ENCODE data around the gene PDE6G.

- TF ChIP-seq, protein P1, sequence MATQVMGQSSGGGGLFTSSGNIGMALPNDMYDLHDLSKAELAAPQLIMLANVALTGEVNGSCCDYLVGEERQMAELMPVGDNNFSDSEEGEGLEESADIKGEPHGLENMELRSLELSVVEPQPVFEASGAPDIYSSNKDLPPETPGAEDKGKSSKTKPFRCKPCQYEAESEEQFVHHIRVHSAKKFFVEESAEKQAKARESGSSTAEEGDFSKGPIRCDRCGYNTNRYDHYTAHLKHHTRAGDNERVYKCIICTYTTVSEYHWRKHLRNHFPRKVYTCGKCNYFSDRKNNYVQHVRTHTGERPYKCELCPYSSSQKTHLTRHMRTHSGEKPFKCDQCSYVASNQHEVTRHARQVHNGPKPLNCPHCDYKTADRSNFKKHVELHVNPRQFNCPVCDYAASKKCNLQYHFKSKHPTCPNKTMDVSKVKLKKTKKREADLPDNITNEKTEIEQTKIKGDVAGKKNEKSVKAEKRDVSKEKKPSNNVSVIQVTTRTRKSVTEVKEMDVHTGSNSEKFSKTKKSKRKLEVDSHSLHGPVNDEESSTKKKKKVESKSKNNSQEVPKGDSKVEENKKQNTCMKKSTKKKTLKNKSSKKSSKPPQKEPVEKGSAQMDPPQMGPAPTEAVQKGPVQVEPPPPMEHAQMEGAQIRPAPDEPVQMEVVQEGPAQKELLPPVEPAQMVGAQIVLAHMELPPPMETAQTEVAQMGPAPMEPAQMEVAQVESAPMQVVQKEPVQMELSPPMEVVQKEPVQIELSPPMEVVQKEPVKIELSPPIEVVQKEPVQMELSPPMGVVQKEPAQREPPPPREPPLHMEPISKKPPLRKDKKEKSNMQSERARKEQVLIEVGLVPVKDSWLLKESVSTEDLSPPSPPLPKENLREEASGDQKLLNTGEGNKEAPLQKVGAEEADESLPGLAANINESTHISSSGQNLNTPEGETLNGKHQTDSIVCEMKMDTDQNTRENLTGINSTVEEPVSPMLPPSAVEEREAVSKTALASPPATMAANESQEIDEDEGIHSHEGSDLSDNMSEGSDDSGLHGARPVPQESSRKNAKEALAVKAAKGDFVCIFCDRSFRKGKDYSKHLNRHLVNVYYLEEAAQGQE (IDR thresholded peaks at IDR 0.05; ENCODE audit: low read depth) = no peak
- no peak for TF ChIP-seq CREB1 (IDR thresholded peaks at IDR 0.05; ENCODE audit: low read depth)
Observed at GRCh38 chr17:81635973-81636504, 20.3 kb downstream of the PDE6G start.
